Hematopoietic multipotent progenitor cell treated with erythropoietin and hydrocortisone succinate and interleukin-3 and kit ligand, for 17 days (in vitro differentiated cells): ENCODE measurements around the gene HSPA1B.
"Not testable (repeated sequence)": the region's sequence is repeated elsewhere in the genome, so short reads cannot be mapped to it uniquely, and the experiment has no call there.

ENCODE experiments used
- DNase-seq: peaks from one replicate; pipeline ENCODE4 v3.0.0-alpha.2; 2015; ENCODE audit warnings: low spot score

HSPA1B gene

DNA sequence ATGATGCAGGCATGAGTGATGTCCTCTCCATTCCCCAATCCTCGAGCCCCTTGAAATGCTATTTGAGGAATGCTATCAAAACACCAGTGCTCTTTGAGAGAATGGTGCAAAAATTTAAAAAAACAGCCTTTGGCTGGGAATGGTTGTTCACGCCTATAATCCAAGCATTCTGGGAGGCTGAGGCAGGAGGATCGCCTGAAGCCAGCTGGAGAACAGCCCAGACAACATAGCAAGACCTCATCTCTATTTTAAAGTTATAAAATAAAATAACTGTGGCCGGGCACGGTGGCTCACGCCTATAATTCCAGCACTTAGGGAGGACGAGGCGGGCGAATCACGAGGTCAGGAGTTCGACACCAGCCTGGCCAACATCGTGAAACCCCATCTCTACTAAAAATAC, 27.8 kb upstream of the HSPA1B start:
- DNase-seq = no peak

DNA sequence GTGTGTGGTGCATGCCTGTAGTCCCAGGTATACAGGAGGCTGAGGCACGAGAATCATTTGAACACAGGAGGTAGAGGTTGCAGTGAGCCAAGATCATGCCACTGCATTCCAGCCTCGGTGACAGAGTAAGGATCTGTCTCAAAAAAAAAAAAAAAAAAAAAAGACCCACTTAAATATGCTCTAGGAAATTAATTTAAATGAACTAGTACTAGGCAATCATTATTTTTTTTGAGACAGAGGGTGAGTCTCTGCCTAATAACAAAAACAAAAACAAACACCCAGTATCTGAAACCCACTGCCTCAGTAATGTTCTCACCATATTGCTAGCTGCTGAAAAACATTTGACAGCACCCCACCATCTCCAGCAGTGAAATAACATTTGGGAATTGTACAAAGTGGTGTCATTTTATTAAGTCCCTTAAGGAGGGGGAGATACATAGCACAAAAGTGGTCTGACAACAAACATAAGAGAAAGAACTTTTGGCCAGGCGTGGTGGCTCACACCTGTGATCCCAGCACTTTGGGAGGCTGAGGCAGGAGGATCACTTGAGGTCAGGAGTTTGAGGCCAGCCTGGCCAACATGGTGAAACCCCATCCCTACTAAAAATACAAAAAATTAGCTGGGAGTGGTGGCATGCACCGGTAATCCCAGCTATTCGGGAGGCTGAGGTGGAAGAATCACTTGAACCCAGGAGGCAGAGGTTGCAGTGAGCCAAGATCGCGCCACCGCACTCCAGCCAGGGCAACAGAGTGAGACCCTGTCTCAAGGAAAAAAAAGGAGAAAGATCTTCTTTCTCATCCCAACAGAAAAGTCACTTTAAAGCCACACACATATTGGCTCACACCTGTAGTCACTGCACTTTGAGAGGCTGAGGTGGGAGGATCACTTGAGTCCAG, 26.3 kb upstream of the HSPA1B start:
- not testable (repeated sequence) for DNase-seq

DNA sequence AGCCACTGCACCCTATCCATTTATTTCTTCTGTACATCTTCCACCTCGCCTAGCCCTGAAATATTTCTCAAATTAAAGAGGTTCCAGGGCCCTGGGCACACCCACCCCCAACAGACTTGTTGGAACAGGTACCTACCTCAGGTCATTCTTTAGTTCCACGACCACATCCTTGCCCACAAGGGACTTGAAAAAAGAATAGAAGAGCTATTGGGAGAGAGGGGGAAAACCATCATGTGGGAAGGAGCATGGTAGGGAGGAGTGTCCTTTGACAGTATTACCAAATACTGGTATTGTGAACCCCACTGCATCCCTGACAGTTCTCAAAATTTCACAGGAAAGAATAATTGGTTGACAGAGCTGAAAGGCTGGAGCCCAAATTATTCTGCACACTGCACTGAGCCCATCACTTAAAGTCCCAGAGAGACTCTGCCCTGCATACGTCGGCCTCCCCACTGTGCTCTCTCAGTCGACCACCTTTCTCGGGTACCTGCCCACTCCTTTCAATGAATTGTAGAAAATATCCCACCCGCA, 21.5 kb upstream of the HSPA1B start:
- no peak for DNase-seq

DNA sequence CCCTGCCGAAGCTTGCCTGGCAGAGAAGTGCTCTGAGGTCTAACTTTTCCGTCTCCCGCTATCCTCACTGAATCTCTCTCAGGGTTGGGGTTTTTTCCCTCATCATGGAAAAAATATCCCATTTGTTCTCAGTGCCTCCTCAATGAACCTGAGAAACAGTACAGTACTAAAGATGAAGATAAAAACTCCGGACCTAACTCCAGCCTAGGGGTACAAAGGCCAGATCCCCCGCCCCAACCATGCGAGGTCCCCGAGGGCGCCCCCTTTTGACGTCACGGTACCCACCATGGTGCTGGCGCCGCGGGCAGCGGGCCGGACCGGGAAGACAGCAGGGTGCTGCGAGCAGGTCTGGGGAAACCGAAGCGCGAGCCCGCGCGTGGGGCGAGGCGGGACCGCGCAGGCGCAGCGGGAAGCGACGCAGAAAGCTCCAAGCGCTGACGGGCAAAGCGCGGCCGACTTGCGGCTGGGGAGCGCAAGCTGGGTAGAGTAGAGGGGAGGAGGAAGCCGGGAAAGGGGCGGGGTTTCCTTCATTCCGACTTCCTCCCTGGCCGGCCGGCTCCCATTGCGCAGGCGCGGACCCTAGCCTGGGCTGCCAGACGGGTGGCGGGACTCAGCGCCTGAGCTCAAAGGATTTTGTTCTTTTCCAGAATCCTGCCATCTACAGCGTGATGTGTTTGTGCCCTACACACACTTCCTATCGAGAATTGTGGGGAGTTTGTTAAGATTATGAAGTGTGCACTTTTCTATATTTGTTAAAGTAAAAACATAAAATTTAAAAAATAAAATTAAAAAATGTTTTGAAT, 20.9 kb upstream of the HSPA1B start, which contains the start of gene LSM2:
Gene LSM2, minus strand, starts transcription at position 497 of the 803 bp plus-strand sequence. Its CDS starts 209 bp downstream, at position 288.
- DNase-seq = peak; percentile 98

DNA sequence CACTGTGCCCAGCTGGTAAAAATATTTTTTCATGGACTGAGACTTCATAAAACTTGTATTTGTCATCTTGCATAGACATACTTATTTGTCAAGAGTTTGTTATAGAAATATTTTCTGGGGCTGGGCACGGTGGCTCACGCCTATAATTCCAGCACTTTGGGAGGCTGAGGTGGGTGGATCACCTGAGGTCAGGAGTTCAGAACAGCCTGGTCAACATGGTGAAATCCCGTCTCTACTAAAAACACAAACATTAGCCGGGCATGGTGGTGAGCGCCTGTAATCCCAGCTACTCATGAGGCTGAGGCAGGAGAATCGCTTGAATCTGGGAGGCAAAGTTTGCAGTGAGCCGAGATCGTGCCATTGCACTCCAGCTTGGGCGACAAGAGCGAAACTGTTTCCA, 18.9 kb upstream of the HSPA1B start:
- not testable (repeated sequence) for DNase-seq

DNA sequence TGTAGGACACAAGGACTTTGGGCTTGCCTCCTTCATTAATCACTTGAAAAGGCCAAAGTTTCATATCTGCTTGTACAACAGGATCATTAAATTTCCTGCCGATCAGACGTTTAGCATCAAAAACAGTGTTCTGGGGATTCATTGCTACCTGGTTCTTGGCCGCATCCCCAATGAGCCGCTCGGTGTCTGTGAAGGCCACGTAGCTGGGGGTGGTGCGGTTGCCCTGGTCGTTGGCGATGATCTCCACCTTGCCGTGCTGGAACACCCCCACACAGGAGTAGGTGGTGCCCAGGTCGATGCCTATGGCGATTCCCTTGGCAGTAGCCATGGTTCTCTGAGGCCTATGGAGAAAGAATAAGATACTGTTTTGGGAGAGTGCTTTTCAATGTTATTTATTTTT, 15.9 kb upstream of the HSPA1B start:
- DNase-seq = no peak

DNA sequence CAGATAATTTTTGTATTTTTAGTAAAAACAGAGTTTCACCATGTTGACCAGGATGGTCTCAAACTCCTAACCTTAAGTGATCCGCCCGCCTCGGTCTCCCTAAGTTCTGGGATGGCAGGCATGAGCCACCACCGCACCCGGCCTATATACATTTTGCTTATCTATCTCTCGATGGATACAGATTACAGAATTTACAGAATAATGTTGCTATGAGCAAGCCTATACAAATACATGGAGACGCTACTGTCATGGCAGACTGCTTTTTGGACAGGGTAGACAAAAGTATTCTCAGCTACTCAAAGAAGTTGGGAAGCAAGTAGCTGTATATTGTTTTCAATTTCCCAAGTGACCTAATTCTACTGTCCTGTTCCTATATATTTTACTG, 14.1 kb upstream of the HSPA1B start:
- no peak for DNase-seq

DNA sequence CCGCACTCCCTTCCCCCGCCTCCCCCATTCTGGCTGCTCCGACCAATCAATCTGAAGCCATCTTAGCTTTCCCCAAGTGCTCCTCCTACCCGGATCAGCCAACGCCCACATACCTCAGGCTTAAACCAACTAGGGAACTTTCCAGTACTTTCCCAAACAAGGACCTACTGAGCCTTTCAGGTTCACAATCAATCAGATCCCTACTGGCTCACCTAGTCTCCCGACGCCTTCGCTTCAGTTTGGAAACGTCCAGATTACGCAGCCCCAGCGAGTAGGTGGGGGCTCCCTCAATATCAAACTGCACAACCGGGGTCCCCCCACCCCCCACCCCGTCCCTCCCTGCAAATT, 12.9 kb upstream of the HSPA1B start:
- DNase-seq = peak; percentile 88

DNA sequence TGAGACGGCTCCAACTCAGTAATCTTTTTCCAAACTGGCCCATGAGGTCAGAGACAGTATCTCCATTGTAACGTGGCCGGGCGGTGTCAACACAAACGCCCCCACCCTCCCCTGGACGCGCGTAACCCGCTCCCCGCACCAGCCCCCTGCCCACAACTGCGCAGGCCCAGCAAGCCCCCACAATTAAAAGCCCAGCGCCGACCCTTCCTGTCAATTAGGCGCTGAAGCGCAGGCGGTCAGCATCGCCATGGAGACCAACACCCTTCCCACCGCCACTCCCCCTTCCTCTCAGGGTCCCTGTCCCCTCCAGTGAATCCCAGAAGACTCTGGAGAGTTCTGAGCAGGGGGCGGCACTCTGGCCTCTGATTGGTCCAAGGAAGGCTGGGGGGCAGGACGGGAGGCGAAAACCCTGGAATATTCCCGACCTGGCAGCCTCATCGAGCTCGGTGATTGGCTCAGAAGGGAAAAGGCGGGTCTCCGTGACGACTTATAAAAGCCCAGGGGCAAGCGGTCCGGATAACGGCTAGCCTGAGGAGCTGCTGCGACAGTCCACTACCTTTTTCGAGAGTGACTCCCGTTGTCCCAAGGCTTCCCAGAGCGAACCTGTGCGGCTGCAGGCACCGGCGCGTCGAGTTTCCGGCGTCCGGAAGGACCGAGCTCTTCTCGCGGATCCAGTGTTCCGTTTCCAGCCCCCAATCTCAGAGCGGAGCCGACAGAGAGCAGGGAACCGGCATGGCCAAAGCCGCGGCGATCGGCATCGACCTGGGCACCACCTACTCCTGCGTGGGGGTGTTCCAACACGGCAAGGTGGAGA, 12.3 kb upstream of the HSPA1B start, which contains the start of the genes HSPA1A and HSPA1L:
Gene HSPA1A, plus strand, starts transcription at position 519 of the 814 bp plus-strand sequence. Its CDS starts 214 bp downstream, at position 733.
Gene HSPA1L, minus strand, starts transcription at position 259 of the 814 bp plus-strand sequence. CDS start 3,311 bp downstream, outside the sequence.
- DNase-seq = peak; percentile 90

DNA sequence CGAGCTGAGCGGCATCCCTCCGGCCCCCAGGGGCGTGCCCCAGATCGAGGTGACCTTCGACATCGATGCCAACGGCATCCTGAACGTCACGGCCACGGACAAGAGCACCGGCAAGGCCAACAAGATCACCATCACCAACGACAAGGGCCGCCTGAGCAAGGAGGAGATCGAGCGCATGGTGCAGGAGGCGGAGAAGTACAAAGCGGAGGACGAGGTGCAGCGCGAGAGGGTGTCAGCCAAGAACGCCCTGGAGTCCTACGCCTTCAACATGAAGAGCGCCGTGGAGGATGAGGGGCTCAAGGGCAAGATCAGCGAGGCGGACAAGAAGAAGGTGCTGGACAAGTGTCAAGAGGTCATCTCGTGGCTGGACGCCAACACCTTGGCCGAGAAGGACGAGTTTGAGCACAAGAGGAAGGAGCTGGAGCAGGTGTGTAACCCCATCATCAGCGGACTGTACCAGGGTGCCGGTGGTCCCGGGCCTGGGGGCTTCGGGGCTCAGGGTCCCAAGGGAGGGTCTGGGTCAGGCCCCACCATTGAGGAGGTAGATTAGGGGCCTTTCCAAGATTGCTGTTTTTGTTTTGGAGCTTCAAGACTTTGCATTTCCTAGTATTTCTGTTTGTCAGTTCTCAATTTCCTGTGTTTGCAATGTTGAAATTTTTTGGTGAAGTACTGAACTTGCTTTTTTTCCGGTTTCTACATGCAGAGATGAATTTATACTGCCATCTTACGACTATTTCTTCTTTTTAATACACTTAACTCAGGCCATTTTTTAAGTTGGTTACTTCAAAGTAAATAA, 10.2 kb upstream of the HSPA1B start:
- not testable (repeated sequence) for DNase-seq

DNA sequence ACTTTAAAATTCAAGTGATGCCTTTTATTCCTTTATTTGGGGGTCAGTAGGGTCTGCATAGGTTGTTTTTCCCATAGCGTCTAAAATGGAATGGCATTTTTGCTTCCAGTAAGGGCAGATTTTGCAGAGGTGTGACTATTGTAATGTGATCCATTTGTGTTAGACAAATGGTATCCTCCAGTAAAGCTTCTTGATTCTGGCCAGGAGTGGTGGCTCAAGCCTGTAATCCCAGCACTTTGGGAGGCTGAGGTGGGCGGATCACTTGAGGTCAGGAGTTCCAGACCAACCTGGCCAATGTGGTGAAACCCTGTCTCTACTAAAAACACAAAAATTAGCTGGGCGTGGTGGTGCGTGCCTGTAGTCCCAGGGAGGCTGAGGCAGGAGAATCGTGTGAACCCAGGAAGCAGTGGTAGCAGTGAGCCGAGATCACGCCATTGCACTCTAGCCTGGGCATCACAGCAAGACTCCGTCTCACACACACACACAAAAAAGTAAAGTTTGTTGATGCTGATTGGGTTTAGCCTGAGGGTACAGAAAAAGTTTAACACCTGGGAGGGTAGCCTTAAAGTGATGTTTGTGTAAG, 9.5 kb upstream of the HSPA1B start:
- DNase-seq = not testable (repeated sequence)

DNA sequence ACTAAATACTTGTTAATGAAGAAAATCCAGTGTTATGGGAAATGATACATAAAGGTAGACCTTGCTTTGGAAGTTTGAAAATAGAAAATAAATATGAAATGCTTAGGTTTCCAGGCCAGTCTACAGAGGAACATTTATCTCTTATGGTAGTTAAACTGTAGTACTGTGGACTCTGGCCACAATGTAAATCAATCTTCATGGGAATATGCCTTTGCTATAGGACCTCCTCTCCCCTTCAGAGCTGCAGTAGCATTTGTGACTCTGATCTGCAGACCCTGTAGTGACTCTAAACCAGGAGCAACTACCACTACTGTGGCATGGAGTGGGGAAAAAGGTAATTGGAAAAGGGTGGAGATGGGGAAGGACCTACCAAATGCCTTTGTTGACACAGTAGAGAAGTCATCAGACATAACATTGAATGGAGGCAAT, 7.7 kb upstream of the HSPA1B start:
- no peak for DNase-seq

DNA sequence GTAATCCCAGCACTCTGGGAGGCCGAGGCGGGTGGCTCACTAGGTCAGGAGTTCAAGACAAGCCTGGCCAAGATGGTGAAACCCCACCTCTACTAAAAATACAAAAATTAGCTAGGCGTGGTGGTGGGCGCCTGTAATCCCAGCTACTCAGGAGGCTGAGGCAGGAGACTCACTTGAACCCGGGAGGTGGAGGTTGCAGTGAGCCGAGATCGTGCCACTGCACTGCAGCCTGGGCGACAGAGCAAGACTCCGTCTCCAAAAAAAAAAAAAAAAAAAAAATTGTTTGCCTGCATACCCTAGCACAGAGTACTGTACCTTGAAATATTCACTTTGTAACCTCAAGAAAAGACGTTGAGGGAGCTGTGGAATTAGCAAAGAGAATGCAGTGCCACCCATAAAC, 7.1 kb upstream of the HSPA1B start:
- not testable (repeated sequence) for DNase-seq

DNA sequence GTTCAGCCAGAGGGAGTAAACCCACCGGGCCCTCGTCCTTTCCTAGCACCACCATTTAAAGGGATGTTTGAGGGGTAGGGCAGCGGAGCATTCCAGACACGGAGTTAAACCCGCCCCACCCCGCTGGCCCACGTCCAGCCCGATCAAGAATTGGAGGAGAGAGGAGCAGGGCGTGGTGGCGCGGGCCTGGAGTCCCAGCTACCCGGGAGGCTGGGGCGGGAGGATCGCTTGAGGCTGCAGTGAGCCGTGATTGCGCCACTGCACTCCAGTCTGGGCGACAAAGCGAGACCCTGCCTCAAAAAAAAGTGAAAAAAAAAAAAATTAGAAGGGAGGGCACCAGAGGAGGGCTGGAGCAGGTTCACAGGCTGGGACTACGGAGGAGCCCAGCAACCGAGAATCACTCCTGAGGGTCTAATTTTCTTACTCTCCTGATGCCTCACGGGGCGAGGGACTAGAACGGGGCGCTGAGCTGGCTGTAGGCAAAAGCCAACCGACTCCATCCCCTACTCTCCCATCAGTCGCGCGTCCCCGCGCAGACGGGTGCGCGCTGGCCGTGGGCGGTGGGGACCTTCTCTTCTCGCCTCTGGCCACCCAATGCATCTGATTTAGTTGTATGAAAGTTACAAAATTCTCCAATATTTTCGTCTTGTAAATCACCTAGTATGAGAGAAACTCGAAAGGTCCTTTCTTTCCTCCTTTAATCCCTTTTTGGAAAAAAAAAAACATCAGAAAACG, 6.1 kb upstream of the HSPA1B start:
- peak; percentile 89 for DNase-seq

DNA sequence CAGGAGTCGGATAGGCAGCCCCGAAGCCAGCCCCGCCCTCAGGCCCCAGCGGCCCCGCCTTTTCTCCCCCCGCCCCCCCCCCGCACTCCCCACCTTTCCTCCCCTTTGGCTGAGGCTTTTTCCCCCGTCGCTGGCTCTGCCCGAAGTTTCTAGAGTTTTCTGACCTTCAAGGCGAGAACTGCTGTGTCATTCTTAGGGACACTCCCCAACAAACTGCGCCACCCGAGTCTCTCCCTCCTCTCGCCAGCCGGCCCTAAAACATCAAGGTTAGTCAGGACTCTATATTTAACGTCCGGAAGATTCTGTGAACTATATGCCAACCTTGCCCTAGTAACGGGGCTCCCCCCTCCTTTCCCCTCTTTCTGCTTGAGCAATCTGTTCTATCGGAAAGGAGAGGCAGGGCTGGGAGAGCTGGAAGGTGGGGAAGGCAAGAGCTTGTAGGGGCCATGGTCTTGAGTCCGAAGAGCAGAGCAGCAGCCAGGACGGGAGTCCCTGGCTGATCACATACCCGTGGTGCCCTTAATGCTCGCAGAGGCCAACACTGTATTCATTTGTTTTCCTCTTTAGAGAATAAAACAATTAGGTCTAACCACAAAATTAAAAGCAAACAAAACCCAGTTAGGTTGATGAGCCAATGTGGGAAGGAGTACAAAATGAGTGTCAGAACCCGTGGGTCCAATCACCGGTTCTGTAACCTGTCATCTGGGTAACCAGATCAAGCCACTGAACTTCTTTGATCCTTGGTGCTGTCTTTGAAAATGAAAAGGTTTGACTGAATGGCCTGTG, 5.3 kb upstream of the HSPA1B start:
- DNase-seq = peak; percentile 97

DNA sequence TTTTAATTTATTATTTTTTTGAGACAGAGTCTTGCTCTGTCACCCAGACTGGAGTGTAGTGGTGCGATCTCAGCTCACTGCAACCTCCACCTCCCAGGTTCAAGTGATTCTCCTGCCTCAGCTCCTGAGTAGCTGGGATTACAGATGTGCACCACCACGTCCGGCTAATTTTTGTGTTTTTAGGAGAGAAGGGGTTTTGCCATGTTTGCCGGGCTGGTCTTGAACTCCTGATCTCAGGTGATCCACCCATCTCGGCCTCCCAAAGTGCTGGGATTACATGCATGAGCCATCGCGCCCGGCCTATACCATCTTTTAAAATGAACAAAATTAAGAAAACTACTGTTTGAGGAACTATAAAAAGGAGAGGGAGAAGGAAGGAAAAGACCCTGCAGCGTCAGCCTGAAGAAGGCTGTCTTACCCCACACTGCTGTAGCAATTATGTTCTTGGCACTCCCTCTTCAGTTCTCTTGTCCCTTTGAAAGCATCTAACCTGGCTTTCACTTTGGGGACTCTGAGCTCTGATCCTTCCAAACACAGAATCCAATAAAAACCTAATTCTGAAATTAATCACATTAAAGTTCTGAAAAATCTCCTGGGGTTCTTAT, 3.8 kb upstream of the HSPA1B start:
- not testable (repeated sequence) for DNase-seq

DNA sequence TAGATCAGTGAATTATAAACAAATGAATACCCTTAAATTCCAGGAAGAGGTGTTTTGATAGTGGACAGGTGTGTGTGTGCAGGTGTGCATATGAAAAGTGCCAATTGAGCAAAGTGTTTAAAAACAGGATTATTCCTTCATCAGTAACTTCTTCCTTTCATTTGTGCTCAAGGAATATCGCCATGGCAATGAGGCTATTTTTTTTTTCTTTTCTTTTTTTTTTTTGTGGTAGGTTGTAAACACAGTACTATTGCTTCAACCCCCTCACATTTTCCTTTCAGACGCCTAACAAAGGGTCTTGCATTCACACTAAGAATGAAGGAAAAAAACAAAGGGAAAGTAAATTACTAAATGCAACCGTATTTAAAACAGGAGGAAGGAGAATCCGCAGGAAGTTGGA, 2.0 kb upstream of the HSPA1B start:
- DNase-seq = no peak

DNA sequence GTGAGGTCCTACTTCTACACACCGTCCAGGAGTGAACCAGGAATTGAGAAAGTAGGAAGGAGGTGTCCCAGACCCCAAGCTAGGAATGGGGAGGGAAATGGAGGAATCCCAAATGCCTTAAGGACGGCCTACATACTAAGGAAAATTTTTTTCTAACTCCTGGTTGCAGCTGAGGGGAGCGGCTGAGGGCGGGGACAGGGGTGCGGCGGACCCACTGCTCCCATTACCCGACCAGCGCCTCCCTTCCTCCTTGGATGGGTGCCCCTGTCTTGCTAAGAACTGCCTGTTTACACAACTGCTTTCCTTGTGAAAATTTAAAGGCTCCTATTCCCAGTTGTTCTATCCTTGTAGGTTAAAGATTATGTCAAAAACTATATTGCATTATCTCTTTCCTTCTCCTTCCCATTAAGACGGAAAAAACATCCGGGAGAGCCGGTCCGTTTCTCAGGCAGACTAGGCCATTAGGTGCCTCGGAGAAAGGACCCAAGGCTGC, 699 bp upstream of the HSPA1B start:
- no peak for DNase-seq
